Measurements from ENCODE around the gene HHATL.

Gene HHATL

DNA sequence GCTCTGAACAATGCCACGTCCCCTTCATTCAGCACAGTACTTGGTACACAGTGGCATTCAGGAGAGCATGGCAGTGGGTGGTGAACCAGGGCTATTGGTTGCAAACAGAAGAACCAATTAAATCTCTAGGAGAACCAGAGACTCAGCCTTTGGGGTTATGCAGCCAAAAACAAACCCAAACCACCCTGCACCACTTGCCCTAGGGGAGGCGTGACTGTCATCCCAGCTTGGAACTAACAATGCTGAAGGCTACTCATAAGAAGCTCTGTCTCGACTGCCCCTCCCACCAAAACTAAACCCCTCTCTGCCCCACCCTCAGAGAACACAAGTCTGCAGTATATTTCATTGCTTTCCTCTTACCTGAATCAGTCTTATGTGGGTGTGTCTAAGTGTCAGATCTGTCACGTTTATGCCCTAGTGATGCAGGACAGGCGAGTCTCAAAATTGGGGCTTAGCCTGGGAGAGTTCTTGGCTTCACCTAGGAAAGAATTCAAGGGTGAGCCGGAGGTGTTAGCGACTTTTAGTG lies 32.5 kb downstream of the HHATL start:
- Histone ChIP-seq H3K9me3 (ENCODE audit: control insufficient read depth, insufficient read depth, low read depth, low read length) (no peaks in the 10 kb centered on the region), H3K4me3 (ENCODE audit: low read depth, low read length) (no peak overlapping the region), H3K36me3 (ENCODE audit: control insufficient read depth in 2 of 2, insufficient read depth in 1 of 2, low read length in 2 of 2) (no peaks in the 10 kb centered on the region), H3K27ac (ENCODE audit: extremely low read depth, low read depth, low read length) (no peak overlapping the region), H3K4me1 (ENCODE audit: control insufficient read depth, insufficient read depth, low read length) (no peaks in the 10 kb centered on the region)
- TF ChIP-seq, protein P1, sequence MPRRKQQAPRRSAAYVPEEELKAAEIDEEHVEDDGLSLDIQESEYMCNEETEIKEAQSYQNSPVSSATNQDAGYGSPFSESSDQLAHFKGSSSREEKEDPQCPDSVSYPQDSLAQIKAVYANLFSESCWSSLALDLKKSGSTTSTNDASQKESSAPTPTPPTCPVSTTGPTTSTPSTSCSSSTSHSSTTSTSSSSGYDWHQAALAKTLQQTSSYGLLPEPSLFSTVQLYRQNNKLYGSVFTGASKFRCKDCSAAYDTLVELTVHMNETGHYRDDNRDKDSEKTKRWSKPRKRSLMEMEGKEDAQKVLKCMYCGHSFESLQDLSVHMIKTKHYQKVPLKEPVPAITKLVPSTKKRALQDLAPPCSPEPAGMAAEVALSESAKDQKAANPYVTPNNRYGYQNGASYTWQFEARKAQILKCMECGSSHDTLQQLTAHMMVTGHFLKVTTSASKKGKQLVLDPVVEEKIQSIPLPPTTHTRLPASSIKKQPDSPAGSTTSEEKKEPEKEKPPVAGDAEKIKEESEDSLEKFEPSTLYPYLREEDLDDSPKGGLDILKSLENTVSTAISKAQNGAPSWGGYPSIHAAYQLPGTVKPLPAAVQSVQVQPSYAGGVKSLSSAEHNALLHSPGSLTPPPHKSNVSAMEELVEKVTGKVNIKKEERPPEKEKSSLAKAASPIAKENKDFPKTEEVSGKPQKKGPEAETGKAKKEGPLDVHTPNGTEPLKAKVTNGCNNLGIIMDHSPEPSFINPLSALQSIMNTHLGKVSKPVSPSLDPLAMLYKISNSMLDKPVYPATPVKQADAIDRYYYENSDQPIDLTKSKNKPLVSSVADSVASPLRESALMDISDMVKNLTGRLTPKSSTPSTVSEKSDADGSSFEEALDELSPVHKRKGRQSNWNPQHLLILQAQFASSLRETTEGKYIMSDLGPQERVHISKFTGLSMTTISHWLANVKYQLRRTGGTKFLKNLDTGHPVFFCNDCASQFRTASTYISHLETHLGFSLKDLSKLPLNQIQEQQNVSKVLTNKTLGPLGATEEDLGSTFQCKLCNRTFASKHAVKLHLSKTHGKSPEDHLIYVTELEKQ (tag by site-specific recombination; IDR thresholded peaks at IDR 0.05; ENCODE audit: borderline replicate concordance) = no peak
- TF ChIP-seq, protein P2, sequence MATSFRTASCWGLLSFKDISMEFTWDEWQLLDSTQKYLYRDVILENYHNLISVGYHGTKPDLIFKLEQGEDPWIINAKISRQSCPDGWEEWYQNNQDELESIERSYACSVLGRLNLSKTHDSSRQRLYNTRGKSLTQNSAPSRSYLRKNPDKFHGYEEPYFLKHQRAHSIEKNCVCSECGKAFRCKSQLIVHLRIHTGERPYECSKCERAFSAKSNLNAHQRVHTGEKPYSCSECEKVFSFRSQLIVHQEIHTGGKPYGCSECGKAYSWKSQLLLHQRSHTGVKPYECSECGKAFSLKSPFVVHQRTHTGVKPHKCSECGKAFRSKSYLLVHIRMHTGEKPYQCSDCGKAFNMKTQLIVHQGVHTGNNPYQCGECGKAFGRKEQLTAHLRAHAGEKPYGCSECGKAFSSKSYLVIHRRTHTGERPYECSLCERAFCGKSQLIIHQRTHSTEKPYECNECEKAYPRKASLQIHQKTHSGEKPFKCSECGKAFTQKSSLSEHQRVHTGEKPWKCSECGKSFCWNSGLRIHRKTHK (tag by site-specific recombination; IDR thresholded peaks at IDR 0.05) = no peak
- TF ChIP-seq, protein P3, sequence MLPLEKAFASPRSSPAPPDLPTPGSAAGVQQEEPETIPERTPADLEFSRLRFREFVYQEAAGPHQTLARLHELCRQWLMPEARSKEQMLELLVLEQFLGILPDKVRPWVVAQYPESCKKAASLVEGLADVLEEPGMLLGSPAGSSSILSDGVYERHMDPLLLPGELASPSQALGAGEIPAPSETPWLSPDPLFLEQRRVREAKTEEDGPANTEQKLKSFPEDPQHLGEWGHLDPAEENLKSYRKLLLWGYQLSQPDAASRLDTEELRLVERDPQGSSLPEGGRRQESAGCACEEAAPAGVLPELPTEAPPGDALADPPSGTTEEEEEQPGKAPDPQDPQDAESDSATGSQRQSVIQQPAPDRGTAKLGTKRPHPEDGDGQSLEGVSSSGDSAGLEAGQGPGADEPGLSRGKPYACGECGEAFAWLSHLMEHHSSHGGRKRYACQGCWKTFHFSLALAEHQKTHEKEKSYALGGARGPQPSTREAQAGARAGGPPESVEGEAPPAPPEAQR (tag by site-specific recombination; IDR thresholded peaks at IDR 0.05) = no peak
- CTCF ChIA-PET = interaction anchor here (0.6 kb wide), 1 partner anchor 75 kb away, joined by 4 read pairs; no protein-coding TSS in a partner anchor
- POLR2A ChIA-PET = interaction anchor here (0.6 kb wide), 1 partner anchor 16 kb away, joined by 3 read pairs; the partner anchor contains the start of gene ZBTB47

DNA sequence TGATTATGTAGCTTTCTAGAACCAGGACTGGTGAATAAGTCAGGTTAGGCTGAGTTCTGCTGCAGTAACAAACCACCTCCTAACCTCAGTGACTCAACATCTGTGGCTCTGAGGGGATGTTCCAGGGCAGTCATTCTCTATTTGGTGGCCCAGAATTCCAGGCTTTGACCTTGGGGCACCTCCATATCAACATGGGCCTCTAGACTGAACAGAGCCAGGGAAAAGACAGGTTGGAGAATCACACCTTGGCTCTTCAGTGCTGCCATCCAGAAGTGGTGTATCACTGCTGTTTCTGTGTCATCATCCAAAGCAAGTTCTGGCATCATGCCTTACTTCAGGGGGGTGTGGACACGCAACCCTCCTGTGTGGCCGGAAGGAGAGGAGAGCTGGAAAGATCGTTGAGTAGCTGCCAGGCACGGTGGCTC lies 33.8 kb downstream of the HHATL start:
- H3K4me3 ChIP-seq (ENCODE audit: low read depth, low read length) = no peak overlapping the region
- ChIA-PET CTCF (interaction anchor here (0.8 kb wide), 1 partner anchor 96 kb away, joined by 5 read pairs; no protein-coding TSS in a partner anchor), POLR2A (no interaction called here)
- no peaks in the 10 kb centered on the region for H3K4me1 ChIP-seq (ENCODE audit: control insufficient read depth, insufficient read depth, low read length)
- H3K36me3 ChIP-seq (ENCODE audit: control insufficient read depth in 2 of 2, insufficient read depth in 1 of 2, low read length in 2 of 2) = peaks cover 0 to under 1% of the 10 kb centered on the region in 2 experiments; a peak in 1 of 3 replicates
- no peak overlapping the region for H3K27ac ChIP-seq (ENCODE audit: extremely low read depth, low read depth, low read length)
- TF ChIP-seq ZNF366 (tag by site-specific recombination; conservative IDR thresholded peaks at IDR 0.05) = no peak
- no peak for TF ChIP-seq ZNF510 (tag by site-specific recombination; IDR thresholded peaks at IDR 0.05; ENCODE audit: insufficient replicate concordance)
- TF ChIP-seq GLIS1 (tag by site-specific recombination; IDR thresholded peaks at IDR 0.05) = 0 out of 2 replicates have a peak, but pooled peaks have one; percentile 8
- H3K9me3 ChIP-seq (ENCODE audit: control insufficient read depth, insufficient read depth, low read depth, low read length) = no peaks in the 10 kb centered on the region

DNA sequence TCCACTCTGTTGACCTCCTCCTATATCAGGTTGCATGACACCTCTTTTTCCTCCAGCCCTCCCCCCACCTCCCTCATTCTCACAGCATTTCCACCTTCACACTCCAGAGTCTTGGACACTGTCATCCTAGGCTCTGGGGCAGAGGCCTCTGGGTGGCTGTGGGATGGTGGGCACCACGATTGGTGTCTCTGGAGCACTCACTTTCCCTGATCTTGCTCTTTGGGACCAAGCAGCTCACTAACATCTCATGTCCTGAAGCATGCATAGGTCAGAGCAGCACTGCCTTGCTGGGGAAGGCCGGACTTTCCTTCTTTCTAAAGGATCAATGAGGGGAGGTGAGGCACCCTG lies 34.2 kb downstream of the HHATL start:
- TF ChIP-seq ZNF629 (tag by site-specific recombination; IDR thresholded peaks at IDR 0.05) (no peak), EGR2 (tag by site-specific recombination; IDR thresholded peaks at IDR 0.05; ENCODE audit: low read depth) (no peak), ZNF354C (tag by site-specific recombination; IDR thresholded peaks at IDR 0.05; ENCODE audit: borderline replicate concordance, low read depth) (no peak), ZNF449 (tag by site-specific recombination; IDR thresholded peaks at IDR 0.05) (no peak), ZXDB (tag by site-specific recombination; IDR thresholded peaks at IDR 0.05) (no peak), ZNF585B (tag by site-specific recombination; IDR thresholded peaks at IDR 0.05) (no peak), HOXD13 (CRISPR knock-in tag; IDR thresholded peaks at IDR 0.05; ENCODE audit: borderline replicate concordance) (no peak), TRIM28 (IDR thresholded peaks at IDR 0.05; ENCODE audit: borderline replicate concordance, low read length) (no peak), ZNF677 (tag by site-specific recombination; IDR thresholded peaks at IDR 0.05) (no peak), ZNF157 (tag by site-specific recombination; IDR thresholded peaks at IDR 0.05) (no peak), ZNF341 (tag by site-specific recombination; IDR thresholded peaks at IDR 0.05; ENCODE audit: low read depth) (no peak)
- TF ChIP-seq, protein P4, sequence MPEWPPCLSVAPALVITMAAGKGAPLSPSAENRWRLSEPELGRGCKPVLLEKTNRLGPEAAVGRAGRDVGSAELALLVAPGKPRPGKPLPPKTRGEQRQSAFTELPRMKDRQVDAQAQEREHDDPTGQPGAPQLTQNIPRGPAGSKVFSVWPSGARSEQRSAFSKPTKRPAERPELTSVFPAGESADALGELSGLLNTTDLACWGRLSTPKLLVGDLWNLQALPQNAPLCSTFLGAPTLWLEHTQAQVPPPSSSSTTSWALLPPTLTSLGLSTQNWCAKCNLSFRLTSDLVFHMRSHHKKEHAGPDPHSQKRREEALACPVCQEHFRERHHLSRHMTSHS (tag by site-specific recombination; IDR thresholded peaks at IDR 0.05) = no peak
- POLR2A ChIA-PET = no interaction called here
- CTCF ChIA-PET = no interaction called here

More for the DNA sequence above, 34.2 kb downstream of the HHATL start:
- H3K36me3 ChIP-seq (ENCODE audit: control insufficient read depth in 2 of 2, insufficient read depth in 1 of 2, low read length in 2 of 2) = peaks cover 0 to 5% of the 10 kb centered on the region in 2 experiments; a peak in 1 of 3 replicates
- H3K4me3 ChIP-seq (ENCODE audit: low read depth, low read length) = no peak overlapping the region
- no peaks in the 10 kb centered on the region for H3K9me3 ChIP-seq (ENCODE audit: control insufficient read depth, insufficient read depth, low read depth, low read length)
- H3K4me1 ChIP-seq (ENCODE audit: control insufficient read depth, insufficient read depth, low read length) = no peaks in the 10 kb centered on the region
- H3K27ac ChIP-seq (ENCODE audit: extremely low read depth, low read depth, low read length) = no peak overlapping the region
